Fibroblast of skin of left biceps (primary cell): ENCODE results near the gene LRRC45.

Experiments
- DNase-seq, 2 experiments: peaks; one replicate each; pipeline ENCODE4 v3.0.0-alpha.2; 2013; ENCODE audit warnings: low read depth in 2 of 2

LRRC45 gene

GRCh38 chr17:82007228-82007494 is 15.9 kb upstream of the LRRC45 start:
- no peak for DNase-seq

- DNase-seq, result no peak
Measured at GRCh38 chr17:82007495-82008257, 15.4 kb upstream of the LRRC45 start.

- DNase-seq, result no peak
Measured at GRCh38 chr17:82008258-82008940, 14.7 kb upstream of the LRRC45 start.

- no peak for DNase-seq
Measured at GRCh38 chr17:82008941-82009405, 14.1 kb upstream of the LRRC45 start.

GRCh38 chr17:82009413-82009812 is 13.7 kb upstream of the LRRC45 start:
- DNase-seq, result no peak

GRCh38 chr17:82010575-82011525 is 12.3 kb upstream of the LRRC45 start:
- no peak for DNase-seq

- DNase-seq, result no peak
Measured at GRCh38 chr17:82011617-82012187, 11.4 kb upstream of the LRRC45 start.

- DNase-seq, result no peak
Measured at GRCh38 chr17:82012261-82012639, 10.9 kb upstream of the LRRC45 start.

GRCh38 chr17:82012640-82013295 is 10.3 kb upstream of the LRRC45 start:
- no peak for DNase-seq

GRCh38 chr17:82013341-82013740 is 9.8 kb upstream of the LRRC45 start:
- no peak for DNase-seq

GRCh38 chr17:82013772-82014321 is 9.3 kb upstream of the LRRC45 start:
- DNase-seq, result no peak

- DNase-seq, result no peak
Measured at GRCh38 chr17:82014432-82014831, 8.7 kb upstream of the LRRC45 start.

- DNase-seq, result no peak
Measured at GRCh38 chr17:82014971-82015310, 8.2 kb upstream of the LRRC45 start.

- DNase-seq, result no peak
Measured at GRCh38 chr17:82015311-82015971, 7.7 kb upstream of the LRRC45 start.

- DNase-seq, result no peak
Measured at GRCh38 chr17:82016061-82016874, 6.8 kb upstream of the LRRC45 start.

GRCh38 chr17:82016875-82017459 is 6.1 kb upstream of the LRRC45 start:
- no peak for DNase-seq

- no peak for DNase-seq
Measured at GRCh38 chr17:82017612-82018151, 5.4 kb upstream of the LRRC45 start.

- no peak for DNase-seq
Measured at GRCh38 chr17:82018152-82018988, 4.7 kb upstream of the LRRC45 start.
